ENCODE results near the gene ALDH1A3. TPM values are rescaled to one million over a fixed set of nuclear protein-coding genes. Genes with fewer than 3 reads are reported as not detected.

ALDH1A3 gene
- total RNA-seq, 1 donor from 2014 or later: 666 TPM

GRCh38 chr15:100902436-100903167 is 23.0 kb downstream of the ALDH1A3 start:
- Histone ChIP-seq H3K4me3 (ENCODE audit: low read depth, low read length) (no peak overlapping the region), H3K36me3 (ENCODE audit: control insufficient read depth, insufficient read depth, low read length) (peaks cover 31% of the 10 kb centered on the region), H3K27me3 (ENCODE audit: control insufficient read depth, insufficient read depth, low read length) (no peaks in the 10 kb centered on the region)
- TF ChIP-seq, protein P1, sequence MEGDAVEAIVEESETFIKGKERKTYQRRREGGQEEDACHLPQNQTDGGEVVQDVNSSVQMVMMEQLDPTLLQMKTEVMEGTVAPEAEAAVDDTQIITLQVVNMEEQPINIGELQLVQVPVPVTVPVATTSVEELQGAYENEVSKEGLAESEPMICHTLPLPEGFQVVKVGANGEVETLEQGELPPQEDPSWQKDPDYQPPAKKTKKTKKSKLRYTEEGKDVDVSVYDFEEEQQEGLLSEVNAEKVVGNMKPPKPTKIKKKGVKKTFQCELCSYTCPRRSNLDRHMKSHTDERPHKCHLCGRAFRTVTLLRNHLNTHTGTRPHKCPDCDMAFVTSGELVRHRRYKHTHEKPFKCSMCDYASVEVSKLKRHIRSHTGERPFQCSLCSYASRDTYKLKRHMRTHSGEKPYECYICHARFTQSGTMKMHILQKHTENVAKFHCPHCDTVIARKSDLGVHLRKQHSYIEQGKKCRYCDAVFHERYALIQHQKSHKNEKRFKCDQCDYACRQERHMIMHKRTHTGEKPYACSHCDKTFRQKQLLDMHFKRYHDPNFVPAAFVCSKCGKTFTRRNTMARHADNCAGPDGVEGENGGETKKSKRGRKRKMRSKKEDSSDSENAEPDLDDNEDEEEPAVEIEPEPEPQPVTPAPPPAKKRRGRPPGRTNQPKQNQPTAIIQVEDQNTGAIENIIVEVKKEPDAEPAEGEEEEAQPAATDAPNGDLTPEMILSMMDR (IDR thresholded peaks at IDR 0.05; ENCODE audit: insufficient read depth, low read length, severe bottlenecking): no peak
- FAIRE-seq (peak; percentile 94), DNase-seq (ENCODE audit: low read depth) (peak; percentile 91)

DNA sequence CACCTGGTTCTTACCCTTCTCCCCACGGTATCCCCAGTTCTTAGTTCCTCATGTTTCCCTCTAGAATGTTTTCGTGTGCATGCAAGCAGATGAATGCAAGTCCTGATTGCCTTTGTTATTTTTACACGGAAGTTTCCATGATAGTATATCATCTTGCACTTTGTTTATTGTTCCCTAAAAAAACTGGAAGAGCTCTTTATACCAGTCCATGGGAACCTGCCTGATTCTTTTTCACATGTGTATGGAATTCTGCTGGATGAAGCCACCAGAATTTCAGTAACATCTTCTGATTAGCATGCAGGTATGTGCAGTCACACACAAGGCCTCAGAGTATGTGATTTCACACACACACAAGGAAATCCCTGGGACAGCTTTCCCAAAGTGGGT is 23.5 kb downstream of the ALDH1A3 start:
- H3K4me3 ChIP-seq (ENCODE audit: low read depth, low read length): no peak overlapping the region
- TF ChIP-seq, protein P1 (IDR thresholded peaks at IDR 0.05; ENCODE audit: insufficient read depth, low read length, severe bottlenecking): no peak
- FAIRE-seq: no peak
- H3K36me3 ChIP-seq (ENCODE audit: control insufficient read depth, insufficient read depth, low read length): peaks cover 27% of the 10 kb centered on the region
- no peaks in the 10 kb centered on the region for H3K27me3 ChIP-seq (ENCODE audit: control insufficient read depth, insufficient read depth, low read length)
- DNase-seq (ENCODE audit: low read depth): no peak

- Histone ChIP-seq H3K27me3 (ENCODE audit: control insufficient read depth, insufficient read depth, low read length) (no peaks in the 10 kb centered on the region), H3K4me3 (ENCODE audit: low read depth, low read length) (no peak overlapping the region), H3K36me3 (ENCODE audit: control insufficient read depth, insufficient read depth, low read length) (peaks cover 30% of the 10 kb centered on the region)
- FAIRE-seq (peak; percentile 85), DNase-seq (ENCODE audit: low read depth) (peak; percentile 49)
- TF ChIP-seq, protein P1 (IDR thresholded peaks at IDR 0.05; ENCODE audit: insufficient read depth, low read length, severe bottlenecking): peak; percentile 45
These were observed 26.2 kb downstream of the ALDH1A3 start for GRCh38 chr15:100905850-100906249.

DNA sequence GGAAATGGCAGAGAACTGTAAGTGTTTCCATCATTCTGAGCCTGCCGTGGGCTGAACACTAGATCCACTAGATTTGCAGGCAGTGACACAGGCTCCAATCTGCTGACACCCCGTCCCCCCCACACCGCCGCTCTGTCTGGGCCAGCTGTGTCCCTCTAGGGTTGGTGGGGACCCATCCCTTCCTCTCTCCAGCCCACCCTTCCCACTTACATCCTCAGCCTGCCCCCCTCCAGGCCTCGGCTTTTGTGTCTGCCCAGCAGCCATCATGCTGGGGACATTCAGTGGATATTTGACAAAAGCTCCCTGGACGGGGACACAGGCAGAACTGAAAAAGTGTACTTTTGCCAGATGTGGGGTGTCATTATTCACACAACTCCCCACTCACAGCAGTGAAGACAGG is 28.8 kb downstream of the ALDH1A3 start:
- FAIRE-seq (no peak), DNase-seq (ENCODE audit: low read depth) (no peak)
- H3K36me3 ChIP-seq (ENCODE audit: control insufficient read depth, insufficient read depth, low read length): peaks cover 29% of the 10 kb centered on the region
- TF ChIP-seq, protein P1 (IDR thresholded peaks at IDR 0.05; ENCODE audit: insufficient read depth, low read length, severe bottlenecking): no peak
- no peaks in the 10 kb centered on the region for H3K27me3 ChIP-seq (ENCODE audit: control insufficient read depth, insufficient read depth, low read length)
- H3K4me3 ChIP-seq (ENCODE audit: low read depth, low read length): no peak overlapping the region

- no peak overlapping the region for H3K4me3 ChIP-seq (ENCODE audit: low read depth, low read length)
- DNase-seq (ENCODE audit: low read depth): no peak
- FAIRE-seq: no peak
- H3K36me3 ChIP-seq (ENCODE audit: control insufficient read depth, insufficient read depth, low read length): peaks cover 31% of the 10 kb centered on the region
- TF ChIP-seq, protein P1 (IDR thresholded peaks at IDR 0.05; ENCODE audit: insufficient read depth, low read length, severe bottlenecking): no peak
- H3K27me3 ChIP-seq (ENCODE audit: control insufficient read depth, insufficient read depth, low read length): no peaks in the 10 kb centered on the region
These were observed 29.9 kb downstream of the ALDH1A3 start for GRCh38 chr15:100909565-100909964.
